Glomerular visceral epithelial cell (primary cell): Measurements from ENCODE around the gene NCAPD3.

Experiments used
- DNase-seq: peaks from one replicate; pipeline ENCODE4 v3.0.0-alpha.2; 2016; ENCODE audit errors: extremely low spot score

NCAPD3 gene

DNA sequence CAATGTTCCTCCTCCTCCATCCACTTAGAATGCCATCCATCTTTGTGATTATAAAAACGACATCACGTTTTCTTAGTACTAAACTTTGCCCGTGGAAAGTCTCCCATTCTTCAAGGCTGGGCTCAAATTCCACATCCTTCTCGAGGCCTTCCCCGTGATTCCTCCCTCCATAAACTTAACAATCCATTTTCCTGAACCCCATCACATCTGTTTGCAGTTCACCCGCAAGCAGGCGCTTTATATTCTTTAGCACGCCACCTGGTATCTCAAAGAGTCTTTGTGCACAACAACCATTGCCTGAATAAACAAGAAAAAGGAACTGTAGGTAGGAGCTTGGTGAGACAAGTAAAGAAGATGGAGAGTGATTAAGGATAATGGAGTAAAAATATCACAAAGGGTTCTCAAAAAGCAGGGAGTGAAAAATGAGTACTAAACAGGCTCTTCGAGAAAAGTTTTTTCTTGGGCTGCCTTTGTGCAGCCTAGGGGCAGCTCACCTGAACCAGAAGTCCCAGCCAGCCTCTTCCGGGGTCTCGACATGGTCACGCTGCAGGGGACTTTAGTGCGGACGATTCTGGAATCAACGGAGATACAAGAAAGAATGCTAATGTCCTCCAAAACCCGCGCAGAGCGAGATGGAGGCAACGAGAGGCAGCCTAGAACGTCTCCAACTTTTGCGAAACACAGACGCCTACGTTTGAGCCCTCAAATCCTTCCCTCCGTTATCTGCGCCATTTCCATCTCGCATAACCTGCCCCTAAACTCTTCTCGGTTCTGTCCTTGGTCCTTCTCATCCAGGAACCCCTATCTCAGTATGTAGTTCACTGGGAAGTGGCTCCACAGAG, 28.8 kb upstream of the NCAPD3 start:
- no peak for DNase-seq

DNA sequence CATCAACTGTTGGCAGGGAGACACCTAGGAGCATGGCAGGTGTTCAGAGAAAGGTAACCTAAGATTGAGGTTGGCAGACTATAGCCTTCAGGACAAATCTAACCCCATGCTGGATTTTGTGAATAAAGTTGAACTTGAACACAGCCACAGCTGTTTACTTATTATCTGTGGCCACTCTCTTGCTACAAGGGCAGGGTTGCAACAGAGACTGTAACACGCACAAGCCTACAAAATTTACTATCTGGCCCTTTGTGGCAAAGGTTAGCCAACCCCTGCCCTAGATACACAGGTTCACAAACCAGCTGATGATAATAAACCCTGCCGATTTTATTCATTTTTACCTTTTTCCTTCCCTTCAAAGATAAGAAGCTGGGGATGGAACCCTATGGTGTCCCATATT, 26.9 kb upstream of the NCAPD3 start:
- no peak for DNase-seq

DNA sequence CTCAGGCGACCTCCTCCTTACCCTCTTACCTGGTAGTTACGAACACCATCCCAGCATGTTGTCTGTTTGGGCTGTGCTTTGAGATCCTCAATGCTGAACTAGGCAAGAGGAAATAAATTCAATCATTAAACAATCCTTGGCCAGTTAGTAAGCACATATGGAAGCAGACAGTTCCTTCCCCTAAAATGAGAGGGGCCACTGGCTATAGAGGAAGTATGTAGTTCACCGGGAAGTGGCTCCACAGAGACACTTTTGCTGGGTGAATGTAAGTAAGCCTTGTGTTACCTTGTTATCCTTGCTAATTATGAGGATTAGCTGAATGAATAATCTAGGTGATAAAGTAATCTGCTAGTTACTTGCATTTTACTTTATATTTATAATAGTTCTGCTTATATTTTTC, 26.5 kb upstream of the NCAPD3 start:
- no peak for DNase-seq

DNA sequence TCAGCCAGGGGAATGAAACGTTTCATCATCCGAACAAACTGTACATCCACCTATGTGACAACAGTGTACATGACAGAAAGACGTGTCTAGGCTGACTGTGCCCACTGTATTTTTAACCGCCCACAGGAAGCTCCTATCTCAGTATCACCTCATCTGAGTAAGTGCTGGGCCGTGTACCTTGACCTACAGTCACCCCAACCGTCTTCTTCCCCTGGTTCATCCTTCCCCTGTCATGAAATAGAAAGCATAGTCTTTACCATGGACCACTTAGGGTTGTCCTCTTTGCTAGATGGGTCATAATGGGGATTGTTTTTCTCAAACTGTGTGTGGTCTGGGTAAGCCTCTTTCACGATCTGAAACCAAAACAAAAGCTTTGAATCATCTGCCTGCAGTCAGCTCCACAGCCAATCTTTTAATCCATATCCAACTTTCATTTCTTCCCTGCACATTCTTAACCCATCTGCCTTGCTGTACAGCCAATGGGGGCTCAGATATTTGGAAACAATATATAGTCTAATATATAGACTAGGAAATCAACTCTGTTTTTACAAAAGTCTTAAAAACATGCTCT, 25.2 kb upstream of the NCAPD3 start:
- DNase-seq = no peak

DNA sequence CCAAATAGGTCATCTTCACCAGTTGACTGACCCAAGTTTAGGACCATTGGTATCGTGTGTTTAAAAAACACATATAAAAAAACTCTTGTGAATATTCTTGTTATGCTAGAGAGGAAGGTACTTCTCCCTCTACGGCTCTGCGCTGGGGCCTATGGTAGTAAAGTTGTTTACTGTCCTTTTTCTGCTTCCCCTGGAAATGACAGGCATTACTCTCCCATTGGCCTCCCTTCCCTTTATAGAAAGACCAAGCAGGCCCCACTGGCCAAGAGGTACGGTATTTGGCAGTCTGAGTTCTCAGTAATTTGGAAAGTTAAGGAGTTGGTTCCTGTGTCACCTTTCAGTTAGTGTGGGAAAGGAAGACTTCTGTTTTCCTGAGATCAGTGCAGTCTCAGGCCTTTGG, 22.9 kb upstream of the NCAPD3 start:
- no peak for DNase-seq

DNA sequence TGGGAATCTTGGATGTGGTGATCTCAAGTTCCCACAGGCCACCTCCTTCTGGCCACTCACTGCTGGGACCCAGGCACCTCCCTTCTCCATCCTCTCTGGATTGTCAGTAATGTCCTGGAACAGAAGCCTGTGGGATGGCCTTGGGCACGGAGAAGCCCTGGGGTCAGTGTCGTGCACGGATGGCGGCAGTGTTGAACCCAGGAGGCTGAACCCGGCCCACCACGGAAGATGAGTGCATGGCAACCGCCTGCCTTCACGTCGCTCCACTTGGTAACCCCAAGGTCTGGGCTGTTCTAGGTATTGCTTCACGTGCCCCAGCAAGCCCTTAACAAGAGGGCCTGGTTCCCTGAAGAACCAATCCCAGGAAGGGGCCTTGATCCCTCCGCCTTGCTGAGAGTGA, 22.3 kb upstream of the NCAPD3 start:
- DNase-seq = no peak

DNA sequence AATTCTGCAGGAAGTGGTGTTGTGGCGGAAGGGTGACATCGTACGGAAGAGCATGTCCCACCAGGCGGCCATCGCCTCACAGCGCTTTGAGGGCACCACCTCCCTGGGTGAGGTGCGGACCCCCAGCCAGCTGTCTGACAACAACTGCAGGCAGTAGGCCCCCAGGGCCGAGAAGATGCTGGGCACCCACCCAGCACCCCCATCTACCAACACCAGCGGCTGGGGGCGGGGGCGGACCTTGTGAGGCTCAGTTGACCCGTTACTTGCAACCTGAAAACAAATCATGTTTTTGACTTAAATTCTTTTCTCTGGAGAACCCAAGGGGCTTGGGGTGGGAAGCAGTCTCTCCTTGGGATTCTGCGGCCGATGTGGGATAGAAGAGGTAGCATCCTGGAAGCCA, 21.7 kb upstream of the NCAPD3 start:
- no peak for DNase-seq

DNA sequence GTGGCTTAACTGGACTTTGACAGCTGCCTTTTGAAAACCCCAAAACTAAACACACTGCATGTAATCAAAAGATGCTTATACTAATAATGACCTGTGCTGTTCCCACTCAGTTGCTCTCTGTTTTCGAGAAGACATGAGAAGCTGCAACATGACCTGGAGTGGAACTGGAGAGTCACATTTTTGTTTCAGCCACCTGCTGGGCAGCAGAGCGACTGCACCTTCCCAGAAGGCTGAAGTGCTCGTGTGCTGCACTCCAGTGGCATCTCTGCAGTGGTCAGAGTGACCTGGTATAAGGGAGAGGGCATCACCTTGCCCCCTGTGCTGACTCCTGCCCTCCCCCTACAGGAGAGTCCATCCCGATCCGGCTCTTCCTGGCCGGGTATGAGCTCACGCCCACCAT, 20.8 kb upstream of the NCAPD3 start:
- peak; percentile 27 for DNase-seq

DNA sequence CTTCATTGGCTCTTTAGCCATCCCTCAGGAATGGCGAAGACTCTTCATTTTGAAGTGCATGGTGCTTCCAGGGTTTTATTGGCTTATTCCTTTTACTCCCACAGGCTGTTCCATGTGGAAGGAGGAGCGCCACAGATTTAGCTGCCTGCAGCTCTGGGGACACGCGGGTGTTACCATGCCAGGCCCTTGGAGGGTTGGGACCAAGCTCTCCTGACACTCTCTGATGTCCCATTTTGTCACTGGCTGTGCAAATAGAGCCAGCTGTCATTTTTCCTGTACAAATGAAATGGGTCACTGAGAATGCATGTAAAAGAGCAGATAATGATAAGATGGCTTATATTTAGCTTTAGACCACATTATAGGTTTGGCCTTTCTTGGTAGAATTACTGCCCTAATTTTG, 20.1 kb upstream of the NCAPD3 start:
- no peak for DNase-seq

DNA sequence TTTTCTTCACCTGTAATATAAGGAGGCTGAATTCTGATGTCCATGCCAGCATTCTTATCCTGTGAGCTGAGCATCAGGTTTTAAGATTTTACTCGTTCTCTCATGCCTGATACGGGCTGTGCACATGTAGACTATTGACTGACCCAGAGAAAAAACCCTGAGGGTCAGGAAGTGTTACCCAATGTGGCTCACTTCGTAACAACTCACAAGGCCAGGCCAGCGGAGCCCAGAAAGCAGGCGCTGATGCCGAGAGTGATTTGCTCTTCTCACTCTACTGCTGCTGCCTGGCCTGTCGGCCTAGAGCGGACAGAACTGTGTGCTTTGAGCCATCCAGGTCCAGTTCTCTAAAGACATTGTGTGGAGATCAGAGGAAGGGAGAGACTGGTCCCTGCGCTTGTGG, 18.6 kb upstream of the NCAPD3 start:
- DNase-seq = no peak

DNA sequence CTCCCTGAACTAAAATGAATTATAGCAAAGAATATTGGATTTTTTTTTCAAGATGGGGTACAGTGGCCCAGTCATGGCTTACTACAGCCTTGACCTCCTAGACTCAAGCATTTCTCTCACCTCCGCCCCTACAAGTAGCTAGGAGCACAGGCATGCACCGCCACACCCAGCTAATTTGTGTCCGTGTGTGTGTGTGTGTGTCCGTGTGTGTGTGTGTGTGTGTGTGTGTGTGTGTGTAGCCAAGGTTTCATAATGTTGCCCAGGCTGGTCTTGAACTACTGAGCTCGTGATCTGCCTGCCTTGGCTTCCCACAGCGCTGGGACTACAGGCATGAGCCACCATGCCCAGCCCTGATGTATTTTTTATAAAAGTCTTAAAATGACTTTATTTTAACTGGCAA, 16.8 kb upstream of the NCAPD3 start:
- no peak for DNase-seq

DNA sequence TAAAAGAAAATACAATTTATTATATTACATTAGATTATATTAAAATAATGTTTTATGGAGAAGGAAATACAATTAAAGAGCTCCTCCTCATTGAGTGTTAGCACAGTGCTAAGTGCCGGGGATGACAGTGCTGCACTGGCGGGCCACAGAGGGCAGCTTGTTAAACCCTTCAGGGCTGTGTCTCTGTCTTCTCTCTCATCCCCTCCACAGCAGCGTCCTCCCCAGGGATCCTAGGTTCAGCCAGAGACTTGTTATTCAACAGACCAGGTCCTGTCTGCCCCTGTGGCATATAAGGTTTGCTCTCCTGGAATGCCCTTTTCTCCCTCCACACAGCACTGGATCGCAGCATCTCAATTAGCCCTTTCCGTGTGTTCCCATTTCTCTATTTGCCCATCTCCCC, 15.2 kb upstream of the NCAPD3 start:
- no peak for DNase-seq

DNA sequence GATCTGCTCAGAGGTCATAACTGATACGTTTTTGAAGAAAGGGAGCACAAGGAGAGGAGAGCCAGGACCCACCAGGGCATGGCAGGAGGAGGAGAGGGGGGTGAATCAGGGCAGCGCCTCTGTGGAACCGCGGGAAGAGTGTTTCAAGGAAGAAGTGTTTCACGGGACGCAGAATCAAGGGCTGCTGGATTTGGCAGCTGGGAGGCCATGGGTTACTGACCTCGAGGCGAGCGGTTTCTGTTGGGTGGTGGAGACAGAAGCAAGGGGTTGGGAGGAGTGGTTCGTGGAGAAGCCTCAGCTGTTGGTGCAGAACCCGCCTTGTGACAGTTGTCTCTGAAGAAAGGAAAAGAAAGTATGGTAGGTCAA, 13.8 kb upstream of the NCAPD3 start:
- DNase-seq = no peak

DNA sequence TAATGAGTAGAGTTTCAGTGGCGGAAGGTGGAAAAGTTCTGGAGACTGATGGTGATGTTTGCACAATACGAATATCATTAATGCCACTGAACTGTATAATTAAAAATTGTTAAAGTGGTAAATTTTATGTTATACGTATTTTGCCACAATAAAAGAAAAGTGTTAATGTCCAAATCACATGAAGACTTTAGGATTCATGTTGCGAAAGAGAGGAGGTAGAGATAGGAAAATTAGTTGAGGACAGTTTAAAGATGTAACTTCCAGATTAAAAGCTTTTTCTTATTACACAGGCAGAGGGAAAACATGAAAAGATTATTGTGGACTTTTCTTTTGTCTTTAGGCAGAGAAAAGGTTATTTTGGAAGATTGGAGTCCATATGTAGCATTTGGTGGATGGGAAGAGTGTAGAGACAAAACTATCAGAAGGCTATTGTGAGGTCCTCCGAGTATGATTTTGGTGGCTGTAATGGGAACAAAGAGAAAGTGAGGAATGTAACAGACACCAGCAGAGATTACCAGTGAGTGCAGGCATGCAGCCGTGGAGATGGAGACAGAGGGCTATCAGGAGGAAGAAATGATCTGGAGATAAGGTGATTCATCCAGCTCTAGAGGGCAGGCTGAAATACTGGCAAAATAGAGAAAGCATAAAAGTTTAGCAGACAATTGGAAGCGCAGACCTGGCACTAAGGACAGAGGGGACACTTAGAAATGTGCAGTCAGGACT, 13.2 kb upstream of the NCAPD3 start:
- DNase-seq = no peak

DNA sequence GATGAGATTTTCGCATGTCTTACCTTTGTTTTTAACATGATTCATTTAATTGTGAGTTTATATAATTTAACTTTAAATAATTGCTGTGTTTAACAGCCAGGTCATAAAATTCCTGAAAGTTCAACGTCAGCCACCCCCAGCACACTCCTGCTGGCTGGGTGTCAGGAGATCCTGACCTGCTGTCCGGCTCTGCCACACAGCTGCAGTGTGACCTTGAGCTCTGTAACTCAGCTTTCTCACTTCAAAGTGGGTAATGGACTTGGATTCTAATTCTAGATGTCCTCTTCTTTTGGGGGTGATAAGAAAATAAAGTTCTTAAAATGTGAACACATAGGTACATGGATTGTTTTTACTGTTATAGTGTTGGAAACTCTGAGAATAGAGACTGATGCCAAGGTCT, 11.6 kb upstream of the NCAPD3 start:
- DNase-seq = no peak

DNA sequence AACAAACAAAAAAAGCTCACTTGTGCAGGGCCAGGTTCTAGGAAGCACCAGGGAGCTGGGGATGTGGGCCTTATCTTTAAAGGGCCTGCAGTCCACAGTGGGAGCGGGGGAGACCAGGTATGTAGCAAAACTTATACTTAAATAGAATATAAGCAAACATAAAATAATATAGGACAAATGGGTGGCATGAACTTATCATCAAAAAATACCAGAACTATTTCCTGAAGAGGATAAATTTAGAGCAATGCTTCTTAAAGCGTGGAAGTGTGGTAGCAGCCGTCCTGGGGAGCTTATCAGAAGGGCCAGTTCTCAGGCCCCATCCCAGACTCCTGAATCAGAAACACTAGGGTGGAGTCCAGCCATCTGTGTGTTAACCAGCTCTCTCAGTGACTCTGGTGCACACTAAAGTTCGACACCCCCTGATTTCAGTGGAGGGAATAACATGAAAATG, 10.0 kb upstream of the NCAPD3 start:
- no peak for DNase-seq

DNA sequence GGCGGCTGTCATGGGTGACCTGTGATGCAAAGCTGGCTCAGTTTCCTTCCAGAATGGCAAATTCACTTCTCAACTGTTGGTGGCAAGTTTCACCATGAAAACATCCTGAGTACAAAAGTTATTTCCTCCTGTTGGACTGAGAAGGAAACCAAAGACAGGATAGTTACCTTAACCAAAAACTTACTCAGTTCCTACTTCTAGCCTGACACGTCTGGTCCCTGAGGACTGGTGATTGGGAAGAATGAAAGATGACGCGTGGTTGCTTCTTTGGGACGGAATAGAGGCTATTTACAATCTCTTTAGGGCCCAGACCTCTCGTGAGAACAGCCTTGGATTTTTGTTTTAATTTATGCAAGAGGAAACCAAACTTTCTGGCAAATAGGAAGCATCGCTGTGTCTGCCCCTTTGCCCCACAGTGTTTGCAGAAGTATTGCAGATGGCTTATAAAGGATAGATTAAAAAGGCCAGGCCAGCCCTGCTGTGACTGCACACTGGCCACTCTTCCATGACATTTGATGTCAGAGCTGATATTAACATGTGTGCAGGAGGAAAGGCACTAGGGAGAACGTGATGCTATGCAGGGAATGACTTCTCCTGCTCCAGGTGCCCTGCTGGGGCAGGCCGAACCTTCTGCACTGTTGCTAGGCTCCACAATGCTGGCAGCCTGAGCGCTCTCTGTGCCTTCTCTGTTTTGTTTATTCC, 8.3 kb upstream of the NCAPD3 start:
- no peak for DNase-seq

DNA sequence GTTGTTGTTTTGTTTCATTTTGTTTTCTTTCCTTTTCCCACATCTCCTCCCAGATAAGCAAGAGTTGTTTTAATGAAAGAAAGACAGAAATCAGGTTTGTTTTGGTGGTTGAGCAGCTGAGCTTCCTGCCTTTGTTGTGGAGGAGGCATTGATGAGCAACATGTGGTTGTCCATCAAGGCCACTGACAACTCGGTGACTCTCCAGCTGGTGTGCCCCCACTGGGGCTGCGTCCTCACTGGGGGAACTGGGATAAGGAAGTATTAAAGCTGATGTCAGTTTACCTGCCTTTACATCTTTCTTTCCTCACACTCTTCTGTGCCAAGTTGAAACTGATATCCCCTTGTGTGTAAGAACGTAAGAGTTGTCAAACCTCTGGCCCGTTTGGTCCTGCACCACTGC, 6.6 kb upstream of the NCAPD3 start:
- DNase-seq = no peak

DNA sequence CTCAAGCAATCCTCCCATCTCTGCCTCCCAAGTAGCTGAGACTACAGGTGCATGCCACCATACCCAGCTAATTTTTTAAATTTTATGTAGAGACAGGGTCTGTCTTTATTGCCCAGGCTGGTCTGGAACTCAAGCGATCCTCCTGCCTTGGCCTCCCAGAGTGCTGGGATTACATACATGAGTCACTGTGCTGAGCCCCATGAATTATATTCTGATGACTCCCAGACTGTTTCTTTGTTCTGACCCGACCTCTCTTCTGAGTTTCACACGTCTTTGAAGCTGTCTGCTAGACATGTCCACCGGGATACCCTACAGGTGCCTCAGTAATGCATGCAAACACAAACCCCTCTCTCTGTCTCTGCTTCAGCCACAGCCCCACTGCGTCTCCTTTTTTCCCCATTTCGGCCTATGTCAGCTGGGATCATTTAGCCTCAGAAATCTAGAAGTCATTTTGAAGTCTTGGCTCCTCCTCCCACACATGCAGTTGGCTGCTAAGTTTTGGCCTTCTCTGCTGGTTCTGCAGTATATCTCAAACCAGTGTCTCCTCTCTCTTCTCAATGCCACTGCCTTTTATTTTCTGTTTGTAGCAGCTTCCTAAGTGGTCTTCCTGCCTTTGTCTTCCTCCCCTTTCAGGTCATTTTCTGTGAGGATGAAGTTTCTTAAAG, 5.5 kb upstream of the NCAPD3 start:
- peak; percentile 8 for DNase-seq

DNA sequence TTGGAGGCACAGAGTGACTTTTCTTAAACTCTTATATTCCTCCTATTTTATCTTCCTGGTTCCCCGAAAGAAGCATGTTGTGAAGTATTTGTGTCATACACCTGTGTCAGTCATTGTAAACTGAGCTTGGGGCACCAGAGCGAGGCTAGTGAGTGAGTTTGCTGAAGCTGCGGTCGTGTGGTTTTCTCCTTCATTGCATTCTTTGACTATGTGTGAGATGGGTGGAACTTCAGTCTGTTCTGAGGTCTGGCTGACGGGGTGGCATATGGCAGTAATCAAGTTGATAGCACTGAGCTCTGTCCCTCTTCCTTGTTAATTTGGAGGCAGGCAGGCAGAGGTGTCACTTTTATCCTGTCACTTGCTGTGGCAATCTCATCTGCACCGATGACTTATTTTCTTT, 4.9 kb upstream of the NCAPD3 start:
- DNase-seq = peak; percentile 79

DNA sequence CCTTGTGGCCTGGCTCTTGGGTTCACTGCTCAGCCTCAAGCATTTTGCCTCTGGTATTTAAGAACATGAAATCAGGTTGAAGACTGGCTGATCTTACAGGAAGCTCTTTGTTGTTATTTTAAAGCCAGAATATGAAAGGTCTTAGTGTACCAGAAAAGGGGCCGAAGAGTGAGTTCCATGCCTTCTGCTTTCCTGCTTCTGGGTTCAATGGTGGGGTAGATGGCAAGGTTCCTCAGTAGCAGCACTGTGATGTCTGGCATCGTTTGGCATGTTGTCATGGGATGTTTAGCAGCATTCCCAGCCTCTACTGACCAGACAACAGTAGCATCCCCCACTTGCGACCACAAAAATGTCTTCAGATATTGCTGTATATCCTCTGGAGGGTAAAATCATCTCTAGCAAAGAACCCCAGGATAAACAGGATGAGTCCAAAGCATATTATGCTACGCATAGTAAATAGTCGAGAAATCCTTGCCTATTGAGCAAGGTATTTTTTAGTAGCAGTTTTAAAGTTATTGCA, 3.1 kb upstream of the NCAPD3 start:
- DNase-seq = peak; percentile 4
